ENCODE results near the gene PPP1R1A. TPM values are rescaled to one million over a fixed set of nuclear protein-coding genes. Genes with fewer than 3 reads are reported as not detected.

PPP1R1A gene
- total RNA-seq, 2 donors from 2014 or later: 12.5 to 16.1 TPM

- H3K27me3 Mint-ChIP-seq (ENCODE audit: insufficient read depth): peaks cover 45% of the 10 kb centered on the region
- H3K9ac ChIP-seq (ENCODE audit: extremely low read depth, low read length, poor library complexity, severe bottlenecking): no peak overlapping the region
- WGBS, 2 experiments (ENCODE audit: insufficient coverage in 1 of 2, insufficient read length in 1 of 2): 77 to 97% methylated on average over 3 of the region's 3 CpGs
- no peaks in the 10 kb centered on the region for H3K9me3 Mint-ChIP-seq
- H3K27ac ChIP-seq (ENCODE audit: low read depth, low read length): no peak overlapping the region
- TF ChIP-seq CTCF (conservative IDR thresholded peaks at IDR 0.05): no peak
- no peaks in the 10 kb centered on the region for H3K9me3 ChIP-seq (ENCODE audit: control insufficient read depth, low read length)
- no peak overlapping the region for H3K4me3 ChIP-seq (ENCODE audit: low read length)
- no peak overlapping the region for H3K27ac Mint-ChIP-seq
- H3K4me1 Mint-ChIP-seq: no peaks in the 10 kb centered on the region
- no peaks in the 10 kb centered on the region for H3K36me3 ChIP-seq (ENCODE audit: control insufficient read depth, insufficient read depth, low read length)
- H3K36me3 Mint-ChIP-seq (ENCODE audit: low read depth): no peaks in the 10 kb centered on the region
- H3K4me1 ChIP-seq (ENCODE audit: control insufficient read depth, insufficient read depth, low read length): no peaks in the 10 kb centered on the region
- H3K4me3 Mint-ChIP-seq: no peak overlapping the region
- no peak for DNase-seq
- peaks cover 26% of the 10 kb centered on the region for H3K27me3 ChIP-seq (ENCODE audit: control insufficient read depth, insufficient read depth, low read length, poor library complexity, severe bottlenecking)
These were observed 50.2 kb downstream of the PPP1R1A start for GRCh38 chr12:54538136-54538700.

DNA sequence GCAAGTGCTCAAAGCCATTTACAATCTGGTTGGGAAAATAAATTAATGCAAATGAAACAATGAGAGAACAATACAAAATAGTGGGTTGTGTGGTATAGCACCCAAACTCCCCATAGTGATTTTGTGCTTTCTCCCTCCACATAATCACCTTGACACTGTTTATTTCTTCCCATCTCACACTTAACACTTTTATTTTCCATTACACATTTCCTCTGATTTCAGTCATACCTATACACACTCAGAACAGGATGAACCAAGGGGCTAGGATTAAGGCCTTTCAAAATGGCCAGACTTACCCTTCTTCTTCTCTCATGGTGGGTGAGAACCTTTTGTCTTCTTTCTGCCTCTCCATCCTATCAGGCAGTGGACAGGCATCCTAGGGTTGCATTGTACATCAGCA lies 53.0 kb downstream of the PPP1R1A start:
- Mint-ChIP-seq H3K27ac (no peak overlapping the region), H3K36me3 (ENCODE audit: low read depth) (no peaks in the 10 kb centered on the region), H3K4me3 (no peak overlapping the region), H3K27me3 (ENCODE audit: insufficient read depth) (peaks cover 44% of the 10 kb centered on the region), H3K9me3 (no peaks in the 10 kb centered on the region), H3K4me1 (peaks cover 9% of the 10 kb centered on the region)
- Histone ChIP-seq H3K4me1 (ENCODE audit: control insufficient read depth, insufficient read depth, low read length) (no peaks in the 10 kb centered on the region), H3K36me3 (ENCODE audit: control insufficient read depth, insufficient read depth, low read length) (no peaks in the 10 kb centered on the region), H3K27me3 (ENCODE audit: control insufficient read depth, insufficient read depth, low read length, poor library complexity, severe bottlenecking) (peaks cover 34% of the 10 kb centered on the region), H3K9ac (ENCODE audit: extremely low read depth, low read length, poor library complexity, severe bottlenecking) (no peak overlapping the region), H3K4me3 (ENCODE audit: low read length) (no peak overlapping the region), H3K9me3 (ENCODE audit: control insufficient read depth, low read length) (no peaks in the 10 kb centered on the region), H3K27ac (ENCODE audit: low read depth, low read length) (no peak overlapping the region)
- no peak for TF ChIP-seq CTCF (conservative IDR thresholded peaks at IDR 0.05)
- no peak for DNase-seq

GRCh38 chr12:54529581-54529980 lies 58.9 kb downstream of the PPP1R1A start:
- Histone ChIP-seq H3K9me3 (ENCODE audit: control insufficient read depth, low read length) (no peaks in the 10 kb centered on the region), H3K4me1 (ENCODE audit: control insufficient read depth, insufficient read depth, low read length) (no peaks in the 10 kb centered on the region), H3K9ac (ENCODE audit: extremely low read depth, low read length, poor library complexity, severe bottlenecking) (no peak overlapping the region), H3K27ac (ENCODE audit: low read depth, low read length) (no peak overlapping the region), H3K36me3 (ENCODE audit: control insufficient read depth, insufficient read depth, low read length) (no peaks in the 10 kb centered on the region), H3K4me3 (ENCODE audit: low read length) (no peak overlapping the region), H3K27me3 (ENCODE audit: control insufficient read depth, insufficient read depth, low read length, poor library complexity, severe bottlenecking) (peaks cover 21% of the 10 kb centered on the region)
- no peak overlapping the region for H3K27ac Mint-ChIP-seq
- WGBS, 2 experiments (ENCODE audit: insufficient coverage in 1 of 2, insufficient read length in 1 of 2): 86 to 88% methylated on average over 4 of the region's 4 CpGs
- TF ChIP-seq CTCF (conservative IDR thresholded peaks at IDR 0.05): no peak
- no peaks in the 10 kb centered on the region for H3K36me3 Mint-ChIP-seq (ENCODE audit: low read depth)
- DNase-seq: no peak
- peaks cover 59% of the 10 kb centered on the region for H3K27me3 Mint-ChIP-seq (ENCODE audit: insufficient read depth)
- peaks cover 10% of the 10 kb centered on the region for H3K4me1 Mint-ChIP-seq
- no peaks in the 10 kb centered on the region for H3K9me3 Mint-ChIP-seq
- H3K4me3 Mint-ChIP-seq: no peak overlapping the region

Other genes with a start within 250 kb of the PPP1R1A start
- not detected for gene GPR84, start 224.2 kb downstream of the PPP1R1A start, total RNA-seq
- gene ZNF385A, start 203.9 kb downstream of the PPP1R1A start, total RNA-seq: 10 to 100 TPM; 10.5 to 16.3 TPM
- gene ITGA5, start 169.4 kb downstream of the PPP1R1A start, total RNA-seq: 100 to 1,000 TPM; 189 to 243 TPM
- not detected for gene GTSF1, start 115.1 kb downstream of the PPP1R1A start, total RNA-seq
- 1 to 10 TPM; 2.1 to 2.5 TPM for gene NCKAP1L, start 90.9 kb downstream of the PPP1R1A start, total RNA-seq
- 1 to 10 TPM; 1.1 to 1.6 TPM for gene PDE1B, start 39.1 kb downstream of the PPP1R1A start, total RNA-seq
- not detected for gene LACRT, start 46.2 kb upstream of the PPP1R1A start, total RNA-seq
- not detected for gene DCD, start 59.7 kb upstream of the PPP1R1A start, total RNA-seq